HepG2 (cell line): Measurements from ENCODE around the gene OR52L1. TPM values are rescaled to one million over a fixed set of nuclear protein-coding genes. Genes with fewer than 3 reads are reported as not detected.

Experiments used
- ATAC-seq: fragments of 200-7000 bp; cut with Tn5 transposase; 3 replicates; pipeline ENCODE4 v1.9.1; 2020; ENCODE audit warnings: mild to moderate bottlenecking, moderate library complexity
- BruUV-seq: library from RNA; stranded (reverse); fragments of 400-500 nt; replicated peaks from 2 replicates; lab custom pipeline; 2021; lab: Mats Ljungman, UMichigan
- CTCF ChIA-PET: fragments of 300-600 bp; formaldehyde crosslinking; extraction: SDS; loops from one replicate; lab custom pipeline; 2021; ENCODE audit warnings: low total read pairs, inconsistent platforms, low intra/inter-chr PET ratio; lab: Yijun Ruan, JAX
- POLR2A ChIA-PET: fragments of 350-600 bp; sonication (Branson Sonifier 250); formaldehyde crosslinking; loops from one replicate; lab custom pipeline; 2020; ENCODE audit warnings: antibody characterized with exemption, inconsistent platforms; lab: Yijun Ruan, JAX
- DNase-seq: peaks from one replicate; pipeline ENCODE4 v3.0.0-alpha.2; 2015; ENCODE audit warnings: low spot score
- FAIRE-seq: peaks from 3 replicates; lab custom pipeline; 2011; peaks lifted over from hg19 to GRCh38; lab: Jason Lieb, UNC
- H2AFZ ChIP-seq: one replicate; pipeline ENCODE4 v1.6.1; 2011; ENCODE audit warnings: low read length, inconsistent platforms
- H3K27ac ChIP-seq: fragments of 300-600 bp; 3 replicates; pipeline ENCODE4 v1.8.0; 2011; ENCODE audit warnings: mixed run types, mild to moderate bottlenecking, mixed read lengths, low read length, inconsistent platforms; ENCODE audit not compliant: insufficient read depth; ENCODE audit errors: extremely low read length
- H3K27me3 ChIP-seq, 2 experiments: fragments of 200-600 bp in 1 of 2; 2 replicates in 1 of 2; 3 replicates in 1 of 2; pipeline versions ENCODE4 v1.6.0 to v1.8.0; 2011; ENCODE audit warnings: low read length in 2 of 2, mild to moderate bottlenecking in 2 of 2, moderate library complexity in 2 of 2, inconsistent platforms in 1 of 2; ENCODE audit not compliant: insufficient read depth in 2 of 2, control insufficient read depth in 1 of 2
- H3K36me3 ChIP-seq, 2 experiments: fragments of 200-600 bp in 1 of 2; replicated peaks in 1 of 2; 2 replicates in 1 of 2; 3 replicates in 1 of 2; pipeline versions ENCODE4 v1.5.1 to v1.8.0; 2011; ENCODE audit warnings: low read length in 2 of 2, inconsistent platforms in 1 of 2; ENCODE audit not compliant: insufficient read depth in 2 of 2, control insufficient read depth in 1 of 2
- H3K4me1 ChIP-seq: 2 replicates; pipeline ENCODE4 v1.5.1; 2012; ENCODE audit warnings: low read length, inconsistent platforms; ENCODE audit not compliant: insufficient read depth
- H3K4me2 ChIP-seq: 2 replicates; pipeline ENCODE4 v1.6.0; 2011; ENCODE audit warnings: low read depth, low read length, inconsistent platforms
- H3K4me3 ChIP-seq, 3 experiments: fragments of 200-600 bp in 1 of 3; sonication (generic), shearing (Covaris generic) in 1 of 3; replicated peaks in 1 of 3; 2 replicates each; pipeline ENCODE4 v1.5.1; 2011 to 2016; ENCODE audit warnings: low read length in 3 of 3, inconsistent platforms in 2 of 3, low read depth in 2 of 3, mild to moderate bottlenecking in 2 of 3, control low read depth in 1 of 3, mixed read lengths in 1 of 3; ENCODE audit not compliant: insufficient read depth in 1 of 3
- H3K79me2 ChIP-seq: one replicate; pipeline ENCODE4 v1.6.1; 2011; ENCODE audit warnings: low read length, inconsistent platforms; ENCODE audit not compliant: insufficient read depth
- H3K9ac ChIP-seq: 2 replicates; pipeline ENCODE4 v1.6.0; 2011; ENCODE audit warnings: mild to moderate bottlenecking, low read depth, low read length, inconsistent platforms; ENCODE audit not compliant: insufficient read depth
- H3K9me3 ChIP-seq: 2 replicates; pipeline ENCODE4 v1.5.1; 2012; ENCODE audit warnings: mild to moderate bottlenecking, low read length
- H4K20me1 ChIP-seq: 2 replicates; pipeline ENCODE4 v1.6.0; 2011; ENCODE audit warnings: inconsistent platforms, mild to moderate bottlenecking, low read length, moderate library complexity; ENCODE audit not compliant: insufficient read depth
- FOXP1 ChIP-seq, 2 experiments: fragments of 450-650 bp in 1 of 2; IDR thresholded peaks; 2 replicates each; pipeline ENCODE4 v1.6.1; 2017 to 2018; ENCODE audit warnings: antibody characterized with exemption in 1 of 2
- KLF6 ChIP-seq: IDR thresholded peaks from 2 replicates; pipeline ENCODE4 v1.8.0; 2016; ENCODE audit warnings: missing biosample characterization, missing genetic modification reagents
- MTF1 ChIP-seq: sonication (generic); formaldehyde crosslinking; IDR thresholded peaks from 2 replicates; pipeline ENCODE4 v1.5.0; 2020; ENCODE audit warnings: missing genetic modification reagents
- RBM39 ChIP-seq: fragments of 200-400 bp; formaldehyde crosslinking; IDR thresholded peaks from one replicate; pipeline ENCODE4 v1.6.1; 2018; ENCODE audit warnings: antibody characterized with exemption, mild to moderate bottlenecking, low read depth, low read length; ENCODE audit not compliant: poor library complexity, severe bottlenecking
- REXO4 ChIP-seq: sonication (generic); formaldehyde crosslinking; IDR thresholded peaks from 2 replicates; pipeline ENCODE4 v1.8.0; 2022; ENCODE audit warnings: missing genetic modification reagents, mild to moderate bottlenecking, borderline replicate concordance
- SP4 ChIP-seq: sonication (generic); formaldehyde crosslinking; IDR thresholded peaks from 2 replicates; pipeline ENCODE4 v1.8.1; 2023; ENCODE audit warnings: mild to moderate bottlenecking, missing genetic modification reagents
- ZNF431 ChIP-seq: sonication (generic); formaldehyde crosslinking; IDR thresholded peaks from 2 replicates; pipeline ENCODE4 v1.9.0; 2022; ENCODE audit warnings: missing genetic modification reagents, low read depth, mild to moderate bottlenecking, borderline replicate concordance
- WGBS: methylation state at CpG from one replicate; pipeline ENCODE4 v1.1.6; 2017; ENCODE audit warnings: low lambda C conversion rate; 5-methylcytosine and 5-hydroxymethylcytosine counted together
- in situ Hi-C: cut with HindIII; loops from 2 replicates; pipeline ENCODE4 v1.10.0; 2017; ENCODE audit warnings: low pct_unique_long_range_greater_than_20kb; ENCODE audit not compliant: extremely low pct_ligation_motif_present
- intact Hi-C: fragments of 100-400 bp; cut with micrococcal nuclease; formaldehyde crosslinking; loops from one replicate; pipeline ENCODE4 v1.10.0; 2022; ENCODE audit not compliant: unreplicated experiment
- polyA plus RNA-seq, 8 experiments: library from polyadenylated mRNA; depleted of rRNA in 3 of 8; stranded (reverse) in 7 of 8; unstranded in 1 of 8; fragments of >200 nt; fragmentation: Illumina TruSeq in 4 of 8; extraction: Trizol in 4 of 8; gene quantifications; 2 replicates each; pipeline versions ENCODE4 v1.2.1 to v1.2.3, GENCODE V29; 2011 to 2016; ENCODE audit warnings: low read depth in 4 of 8, missing spikeins in 1 of 8, mixed read lengths in 1 of 8; ENCODE audit not compliant: insufficient read depth in 1 of 8
- total RNA-seq, 5 experiments: library from RNA; depleted of rRNA; stranded (reverse); fragments of >200 nt; fragmentation: Illumina TruSeq; extraction: Trizol; gene quantifications; 2 replicates each; pipeline ENCODE4 v1.2.3, GENCODE V29; 2016; ENCODE audit warnings: low read depth in 1 of 5
- TF ChIP-seq, protein P1 (sequence below): sonication (generic); formaldehyde crosslinking; IDR thresholded peaks from 2 replicates; pipeline ENCODE4 v1.4.0; 2020; ENCODE audit warnings: missing genetic modification reagents
- TF ChIP-seq, protein P2 (sequence below): sonication (generic); formaldehyde crosslinking; IDR thresholded peaks from 2 replicates; pipeline ENCODE4 v1.8.1; 2023; ENCODE audit warnings: mild to moderate bottlenecking, inconsistent platforms, moderate library complexity, missing genetic modification reagents, borderline replicate concordance
- TF ChIP-seq, protein P3 (sequence below): sonication (generic); formaldehyde crosslinking; IDR thresholded peaks from 2 replicates; pipeline ENCODE4 v1.4.0; 2020; ENCODE audit warnings: missing genetic modification reagents, low read depth, mild to moderate bottlenecking, borderline replicate concordance
- TF ChIP-seq, protein P4 (sequence below): sonication (generic); formaldehyde crosslinking; IDR thresholded peaks from 2 replicates; pipeline ENCODE4 v1.8.1; 2023; ENCODE audit warnings: mild to moderate bottlenecking, missing genetic modification reagents
- TF ChIP-seq, protein P5 (sequence below): sonication (generic); formaldehyde crosslinking; IDR thresholded peaks from 2 replicates; pipeline ENCODE4 v1.4.0; 2020; ENCODE audit warnings: mild to moderate bottlenecking, missing genetic modification reagents

Gene OR52L1
- total and polyA plus RNA-seq, 2 of the 13 experiments (the other 11 are each of a cell fraction or from before 2014, with no cell fraction given), result not detected

DNA sequence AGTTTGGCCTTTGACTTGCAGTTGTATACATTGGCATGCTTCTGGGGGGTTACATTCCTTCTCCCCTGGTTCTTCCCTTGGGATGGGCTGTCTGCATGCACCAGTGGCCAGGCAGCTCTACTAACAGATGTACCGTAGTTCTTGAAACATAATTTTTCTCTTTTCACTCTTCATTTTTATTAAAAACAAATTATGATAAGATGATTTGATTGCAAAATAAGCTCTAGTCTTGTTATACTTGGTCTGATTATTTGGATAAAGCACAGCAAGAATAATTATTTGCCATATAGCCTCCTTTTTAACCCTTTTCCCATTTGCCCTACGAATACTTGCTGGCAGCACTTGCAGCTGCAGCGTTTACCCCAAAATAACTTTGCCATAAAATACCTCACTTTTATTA is 31.2 kb downstream of the OR52L1 start:
- DNase-seq (no peak), FAIRE-seq (no peak), ATAC-seq (no peak)
- Histone ChIP-seq H3K27ac (no peak overlapping the region), H3K79me2 (no peaks in the 10 kb centered on the region), H3K4me1 (no peaks in the 10 kb centered on the region), H3K27me3 (no peaks in the 10 kb centered on the region), H3K4me2 (no peak overlapping the region), H3K9me3 (peaks cover 8% of the 10 kb centered on the region), H3K36me3 (no peaks in the 10 kb centered on the region), H3K4me3 (no peak overlapping the region), H2AFZ (no peak overlapping the region), H3K9ac (no peak overlapping the region), H4K20me1 (no peaks in the 10 kb centered on the region)
- ChIA-PET POLR2A (no interaction called here), CTCF (no interaction called here)
- 26% methylated on average over 3 of the region's 3 CpGs for WGBS
- TF ChIP-seq REXO4 (CRISPR knock-in tag), result no peak
- TF ChIP-seq, protein P1, sequence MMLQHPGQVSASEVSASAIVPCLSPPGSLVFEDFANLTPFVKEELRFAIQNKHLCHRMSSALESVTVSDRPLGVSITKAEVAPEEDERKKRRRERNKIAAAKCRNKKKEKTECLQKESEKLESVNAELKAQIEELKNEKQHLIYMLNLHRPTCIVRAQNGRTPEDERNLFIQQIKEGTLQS (CRISPR knock-in tag), result no peak
- TF ChIP-seq, protein P2, sequence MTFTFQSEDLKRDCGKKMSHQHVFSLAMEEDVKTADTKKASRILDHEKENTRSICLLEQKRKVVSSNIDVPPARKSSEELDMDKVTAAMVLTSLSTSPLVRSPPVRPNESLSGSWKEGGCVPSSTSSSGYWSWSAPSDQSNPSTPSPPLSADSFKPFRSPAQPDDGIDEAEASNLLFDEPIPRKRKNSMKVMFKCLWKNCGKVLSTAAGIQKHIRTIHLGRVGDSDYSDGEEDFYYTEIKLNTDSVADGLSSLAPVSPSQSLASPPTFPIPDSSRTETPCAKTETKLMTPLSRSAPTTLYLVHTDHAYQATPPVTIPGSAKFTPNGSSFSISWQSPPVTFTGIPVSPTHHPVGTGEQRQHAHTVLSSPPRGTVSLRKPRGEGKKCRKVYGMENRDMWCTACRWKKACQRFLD, result no peak
- TF ChIP-seq, protein P3, sequence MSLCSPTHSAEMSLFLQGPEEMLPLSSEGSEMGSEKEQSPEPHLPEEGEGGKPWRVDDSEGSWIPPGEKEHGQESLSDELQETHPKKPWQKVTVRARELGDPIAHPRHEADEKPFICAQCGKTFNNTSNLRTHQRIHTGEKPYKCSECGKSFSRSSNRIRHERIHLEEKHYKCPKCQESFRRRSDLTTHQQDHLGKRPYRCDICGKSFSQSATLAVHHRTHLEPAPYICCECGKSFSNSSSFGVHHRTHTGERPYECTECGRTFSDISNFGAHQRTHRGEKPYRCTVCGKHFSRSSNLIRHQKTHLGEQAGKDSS (CRISPR knock-in tag), result no peak
- no peak for TF ChIP-seq FOXP1 (IDR thresholded peaks at IDR 0.05)
- TF ChIP-seq FOXP1 (CRISPR knock-in tag; IDR thresholded peaks at IDR 0.05), result no peak
- no peak for TF ChIP-seq KLF6
- no peak for TF ChIP-seq SP4
- TF ChIP-seq MTF1 (CRISPR knock-in tag), result no peak
- TF ChIP-seq ZNF431 (CRISPR knock-in tag), result no peak
- TF ChIP-seq RBM39, result no peak
- TF ChIP-seq, protein P4, sequence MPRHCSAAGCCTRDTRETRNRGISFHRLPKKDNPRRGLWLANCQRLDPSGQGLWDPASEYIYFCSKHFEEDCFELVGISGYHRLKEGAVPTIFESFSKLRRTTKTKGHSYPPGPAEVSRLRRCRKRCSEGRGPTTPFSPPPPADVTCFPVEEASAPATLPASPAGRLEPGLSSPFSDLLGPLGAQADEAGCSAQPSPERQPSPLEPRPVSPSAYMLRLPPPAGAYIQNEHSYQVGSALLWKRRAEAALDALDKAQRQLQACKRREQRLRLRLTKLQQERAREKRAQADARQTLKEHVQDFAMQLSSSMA (CRISPR knock-in tag), result no peak
- TF ChIP-seq, protein P5, sequence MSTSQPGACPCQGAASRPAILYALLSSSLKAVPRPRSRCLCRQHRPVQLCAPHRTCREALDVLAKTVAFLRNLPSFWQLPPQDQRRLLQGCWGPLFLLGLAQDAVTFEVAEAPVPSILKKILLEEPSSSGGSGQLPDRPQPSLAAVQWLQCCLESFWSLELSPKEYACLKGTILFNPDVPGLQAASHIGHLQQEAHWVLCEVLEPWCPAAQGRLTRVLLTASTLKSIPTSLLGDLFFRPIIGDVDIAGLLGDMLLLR (CRISPR knock-in tag), result no peak
- no TSS peak for BruUV-seq
- in situ Hi-C loops (no loop called here), intact Hi-C loops (no loop called here)
